DND-41 (cell line): ENCODE measurements around the gene CCL25.

ENCODE experiments used
- CTCF ChIP-seq: IDR thresholded peaks from 2 replicates; pipeline ENCODE4 v1.5.1; 2012; ENCODE audit warnings: borderline replicate concordance, low read length, moderate library complexity, mild to moderate bottlenecking; ENCODE audit not compliant: poor library complexity, severe bottlenecking; ENCODE audit errors: extremely low read depth
- EZH2 ChIP-seq: IDR thresholded peaks from 3 replicates; pipeline ENCODE4 v1.6.1; 2012; ENCODE audit warnings: borderline replicate concordance, low read depth, mild to moderate bottlenecking, moderate library complexity, low read length, inconsistent platforms; ENCODE audit not compliant: severe bottlenecking

- TF ChIP-seq EZH2: no peak
- TF ChIP-seq CTCF: no peak
These were observed 56.2 kb downstream of the CCL25 start for GRCh38 chr19:8108560-8109445.
